Astrocyte of the spinal cord (primary cell): ENCODE data around the gene MDGA2.

ENCODE experiments used
- DNase-seq: peaks from one replicate; pipeline ENCODE4 v3.0.0; 2011; ENCODE audit warnings: low read depth, low spot score
- H3K4me3 ChIP-seq: 2 replicates; pipeline ENCODE4 v1.5.1; 2011; ENCODE audit warnings: low read depth, mild to moderate bottlenecking, low read length, moderate library complexity
- CTCF ChIP-seq: IDR thresholded peaks from 2 replicates; pipeline ENCODE4 v1.5.1; 2012; ENCODE audit warnings: low read depth, mild to moderate bottlenecking, low read length, inconsistent platforms
- in situ Hi-C: cut with HindIII; loops from 2 replicates; pipeline ENCODE4 v1.10.0; 2017; ENCODE audit warnings: low sequenced_read_pairs

Gene MDGA2

DNA sequence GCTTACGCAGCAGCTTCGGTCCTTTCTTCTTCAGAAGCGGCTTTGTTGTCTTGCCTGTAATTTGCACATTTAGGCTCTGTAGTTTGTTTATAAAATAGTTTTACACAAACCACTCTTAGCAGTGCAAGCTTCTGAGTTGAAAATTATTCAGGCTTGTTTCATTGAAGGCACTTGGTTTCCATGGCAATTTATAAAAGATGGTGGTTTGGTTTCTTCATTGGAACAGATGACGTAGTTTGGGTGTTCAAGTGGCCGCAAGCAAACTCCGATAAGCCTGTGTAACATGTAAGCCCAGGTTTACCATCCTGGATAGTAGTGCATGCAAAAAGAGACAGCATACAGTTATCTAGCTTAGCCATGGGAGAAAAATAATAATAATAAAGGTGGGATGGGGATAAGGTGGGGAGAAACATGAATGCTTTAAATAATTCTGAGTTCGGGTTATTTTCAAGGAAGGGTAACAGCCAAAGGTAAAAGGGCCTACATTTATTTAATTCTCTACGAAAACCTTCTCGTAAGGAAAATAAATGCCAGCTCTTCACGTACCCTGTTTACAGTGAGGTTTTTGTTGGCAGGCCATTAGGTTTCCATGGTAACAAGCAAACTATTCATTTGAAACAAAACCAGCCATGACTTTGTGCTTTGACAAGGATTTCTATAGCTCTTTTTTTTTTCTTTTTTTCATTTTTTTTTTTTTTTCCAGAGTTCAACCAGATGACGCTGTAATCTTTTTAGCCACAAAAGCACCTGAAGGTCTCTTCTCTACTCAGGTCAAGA, 834.3 kb downstream of the MDGA2 start:
- peak; percentile 55 for DNase-seq
- TF ChIP-seq CTCF = no peak
- H3K4me3 ChIP-seq = no peak overlapping the region
- in situ Hi-C loops = no loop called here

GRCh38 chr14:46820291-46820690, 855.1 kb downstream of the MDGA2 start:
- TF ChIP-seq CTCF = no peak
- in situ Hi-C loops = no loop called here
- no peak for DNase-seq
- no peak overlapping the region for H3K4me3 ChIP-seq

DNA sequence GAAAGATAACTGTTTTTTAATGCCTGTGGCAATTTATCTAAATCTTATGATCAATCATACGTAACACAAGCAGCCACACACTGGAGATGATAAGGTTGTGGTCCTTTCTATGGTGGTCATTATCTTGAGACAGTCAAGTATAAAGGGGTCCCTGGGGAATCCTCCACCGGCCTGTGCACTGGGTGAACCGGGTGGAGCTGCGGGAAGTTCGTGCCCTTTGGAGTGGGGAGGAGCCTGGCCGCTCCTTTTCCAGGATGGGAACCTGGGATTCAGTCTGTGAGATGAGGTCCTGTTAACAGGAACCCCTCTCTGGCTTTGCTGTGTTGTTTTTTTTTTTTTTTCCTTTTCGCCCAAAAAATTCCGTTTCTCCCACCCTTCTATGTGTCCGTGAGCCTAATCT, 856.3 kb downstream of the MDGA2 start:
- TF ChIP-seq CTCF = no peak
- no peak overlapping the region for H3K4me3 ChIP-seq
- in situ Hi-C loops = no loop called here
- no peak for DNase-seq

GRCh38 chr14:46818147-46818546, 857.3 kb downstream of the MDGA2 start:
- in situ Hi-C loops = no loop called here
- H3K4me3 ChIP-seq = no peak overlapping the region
- TF ChIP-seq CTCF = no peak
- DNase-seq = no peak

DNA sequence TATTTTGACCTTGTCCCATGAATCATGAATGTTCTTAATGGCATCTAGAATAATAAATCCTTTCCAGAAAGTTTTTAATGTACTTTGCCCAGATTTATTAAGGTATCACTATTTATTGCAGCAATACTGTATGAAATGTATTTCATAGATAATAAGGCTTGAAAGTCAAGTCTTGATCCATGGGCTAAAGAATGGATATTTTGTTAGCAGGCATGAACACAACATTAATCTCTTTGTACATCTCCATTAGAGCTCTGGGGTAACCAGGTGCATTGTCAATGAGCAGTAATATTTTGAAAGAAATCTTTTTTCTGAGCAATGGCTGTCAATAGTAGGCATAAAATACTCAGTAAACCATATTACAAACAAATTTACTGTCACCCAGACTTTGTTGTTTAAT, 882.3 kb downstream of the MDGA2 start:
- in situ Hi-C loops = no loop called here
- no peak for DNase-seq
- H3K4me3 ChIP-seq = no peak overlapping the region
- no peak for TF ChIP-seq CTCF
